Stimulated activated CD4-positive, alpha-beta T cell treated with anti-CD3 and anti-CD28 coated beads, Interleukin-15, amount 100 ng/mL, for 1 hour (primary cell): ENCODE data around the gene LPIN1.

Experiments
- DNase-seq, 2 donors: peaks; one replicate each; pipeline ENCODE4 v3.0.0-alpha.2; 2020; ENCODE audit warnings: low read depth in 1 of 2, low spot score in 1 of 2

The LPIN1 gene

DNA sequence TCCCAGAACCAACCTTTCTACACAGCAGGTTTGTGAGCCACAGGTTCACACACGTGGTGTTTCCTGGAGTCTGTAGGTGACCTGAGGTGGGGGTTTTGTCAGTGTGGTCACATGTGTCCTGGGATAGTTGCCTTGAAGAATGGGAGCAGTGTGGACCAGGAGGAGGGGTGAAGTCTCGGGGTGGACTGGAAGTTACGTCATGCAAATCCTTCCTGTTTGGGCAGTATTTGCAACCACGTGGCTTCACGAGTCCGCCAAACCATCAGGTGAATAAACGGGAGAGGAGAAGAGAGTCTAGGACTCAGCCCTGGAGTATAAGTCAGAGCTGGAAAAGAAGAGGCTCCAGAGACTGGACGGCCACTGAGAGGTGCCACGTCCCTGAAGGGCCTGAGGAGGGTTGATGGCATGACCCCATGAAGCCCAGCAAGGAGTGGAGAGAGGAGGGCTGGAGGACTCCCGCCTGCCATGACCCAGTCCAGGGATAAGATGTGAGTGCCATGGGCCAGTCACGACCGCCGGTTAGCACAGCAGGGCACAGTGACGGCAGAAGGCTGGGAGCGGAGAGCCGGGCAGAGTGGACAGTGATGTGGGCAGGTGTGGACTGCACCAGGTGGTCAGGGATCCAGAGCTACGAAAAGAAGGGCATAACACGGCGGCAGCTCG is 16.5 kb downstream of the LPIN1 start:
- no peak for DNase-seq

DNA sequence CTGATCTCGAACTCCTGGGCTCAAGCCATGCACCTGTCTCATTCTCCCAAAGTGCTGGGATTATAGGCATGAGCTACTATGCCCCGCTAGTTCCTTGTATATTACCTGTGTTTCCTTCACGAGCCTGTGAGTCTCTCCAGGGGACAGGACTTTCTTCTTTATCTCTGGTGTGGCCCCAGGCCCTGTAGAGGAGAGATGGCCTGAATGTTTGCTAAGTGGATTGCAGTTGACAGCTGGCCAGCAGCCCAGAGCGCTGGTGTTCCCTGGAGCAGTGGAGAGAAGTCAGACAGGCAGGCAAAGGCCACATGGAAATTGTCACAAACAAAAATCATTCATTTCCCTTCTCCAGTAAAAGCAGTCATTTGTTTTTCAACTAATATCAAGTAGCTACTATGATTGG is 17.9 kb downstream of the LPIN1 start:
- no peak for DNase-seq

DNA sequence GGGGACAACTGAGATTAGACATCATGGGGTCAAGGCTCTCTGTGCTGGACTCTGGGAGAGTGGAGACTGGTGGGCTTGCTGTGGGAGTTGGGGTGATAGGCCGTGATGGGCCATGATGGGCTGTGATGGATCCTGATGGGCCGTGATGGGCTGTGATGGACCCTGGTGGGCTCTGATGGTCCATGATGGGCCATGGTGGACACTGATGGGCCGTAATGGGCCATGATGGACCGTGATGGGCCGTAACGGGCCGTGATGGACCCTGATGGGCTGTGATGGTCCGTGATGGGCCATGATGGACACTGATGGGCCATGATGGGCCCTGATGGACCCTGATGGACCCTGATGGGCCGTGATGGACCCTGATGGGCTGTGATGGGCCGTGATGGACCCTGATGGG is 18.5 kb downstream of the LPIN1 start:
- no peak for DNase-seq

DNA sequence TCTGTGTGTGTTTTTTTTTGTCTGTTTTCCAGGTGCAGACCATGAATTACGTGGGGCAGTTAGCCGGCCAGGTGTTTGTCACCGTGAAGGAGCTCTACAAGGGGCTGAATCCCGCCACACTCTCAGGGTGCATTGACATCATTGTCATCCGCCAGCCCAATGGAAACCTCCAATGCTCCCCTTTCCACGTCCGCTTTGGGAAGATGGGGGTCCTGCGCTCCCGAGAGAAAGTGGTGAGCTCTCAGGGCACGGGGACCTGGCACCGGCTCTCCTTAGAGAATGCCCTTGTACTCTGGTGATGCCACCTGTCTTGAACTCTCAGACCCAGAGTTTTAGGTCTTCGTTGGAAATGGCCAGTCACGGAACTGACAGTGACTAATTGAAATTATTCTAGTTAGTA is 19.1 kb downstream of the LPIN1 start:
- no peak for DNase-seq

DNA sequence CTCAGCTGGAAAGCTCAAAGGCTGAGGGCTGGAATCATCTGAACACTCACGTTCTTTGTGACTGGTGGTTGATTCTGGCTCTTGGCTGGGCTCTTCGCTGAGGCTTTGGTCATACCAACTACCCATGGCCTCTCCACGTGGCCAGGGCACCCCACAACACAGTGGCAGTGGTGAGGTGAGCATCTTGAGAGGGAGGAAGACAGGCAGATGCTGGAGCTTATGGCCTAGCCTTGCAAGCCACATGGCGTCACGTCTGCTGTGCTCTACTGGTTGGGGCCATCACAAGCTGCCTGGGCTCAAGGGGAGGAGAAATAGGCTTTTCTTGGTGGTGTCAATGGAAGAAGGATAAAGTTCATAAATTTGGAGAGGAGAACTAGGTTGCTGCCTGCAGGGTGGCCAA is 19.6 kb downstream of the LPIN1 start:
- DNase-seq = no peak

DNA sequence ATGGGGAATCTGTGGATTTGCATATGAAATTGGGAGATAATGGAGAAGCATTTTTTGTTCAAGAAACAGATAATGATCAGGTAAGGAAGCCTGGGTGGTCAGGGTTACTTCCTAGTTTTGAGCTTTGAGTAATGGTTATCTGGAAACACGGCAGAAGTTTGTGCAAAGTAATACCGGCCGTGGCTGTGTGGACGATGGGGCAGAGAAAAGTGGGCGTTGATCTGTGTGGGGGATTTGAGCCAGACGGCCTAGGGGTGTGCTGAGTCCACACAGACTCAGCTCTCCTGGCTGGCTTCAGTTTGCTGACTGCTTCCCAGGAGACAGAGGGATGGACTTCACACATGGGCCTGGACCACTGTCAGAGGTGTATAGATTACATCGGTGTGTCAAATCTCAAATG is 21.3 kb downstream of the LPIN1 start:
- DNase-seq = no peak

DNA sequence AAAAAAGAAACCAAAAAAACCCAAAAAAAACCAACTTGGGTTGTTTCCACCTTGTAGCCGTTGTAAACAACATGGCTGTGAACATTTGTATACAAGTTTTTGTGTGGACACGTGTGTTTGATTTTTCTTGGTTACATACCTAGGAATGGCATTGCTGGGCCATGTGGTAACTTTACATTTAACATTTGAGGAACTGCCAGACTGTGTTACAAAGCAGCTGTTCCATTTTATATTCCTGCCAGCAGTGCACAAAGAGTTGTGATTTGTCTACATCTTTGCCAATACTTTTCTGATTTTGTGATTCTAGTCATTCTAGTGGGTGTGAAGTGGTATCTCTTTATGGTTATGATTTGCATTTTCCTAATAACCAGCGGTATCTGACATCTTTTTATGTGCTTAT is 22.5 kb downstream of the LPIN1 start:
- DNase-seq = no peak

DNA sequence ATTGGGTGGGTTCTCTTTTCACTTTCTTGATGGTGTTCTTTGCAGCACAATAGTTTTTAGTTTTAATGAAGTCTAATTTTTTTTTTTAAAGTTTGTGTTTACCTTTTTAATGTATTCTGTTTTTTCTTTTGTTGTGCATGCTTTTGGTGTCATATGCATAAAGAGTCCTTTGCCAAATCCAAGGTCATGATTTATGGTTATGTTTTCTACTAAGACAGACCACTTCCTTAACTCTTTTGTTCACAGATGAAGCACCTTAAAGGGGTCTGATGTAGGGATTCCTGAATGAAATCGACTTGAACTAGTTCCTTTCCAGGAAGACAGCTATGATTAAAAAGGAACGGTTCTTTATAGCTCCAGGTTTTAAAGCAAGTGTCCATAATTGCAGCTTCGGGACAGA is 23.1 kb downstream of the LPIN1 start:
- DNase-seq = no peak

DNA sequence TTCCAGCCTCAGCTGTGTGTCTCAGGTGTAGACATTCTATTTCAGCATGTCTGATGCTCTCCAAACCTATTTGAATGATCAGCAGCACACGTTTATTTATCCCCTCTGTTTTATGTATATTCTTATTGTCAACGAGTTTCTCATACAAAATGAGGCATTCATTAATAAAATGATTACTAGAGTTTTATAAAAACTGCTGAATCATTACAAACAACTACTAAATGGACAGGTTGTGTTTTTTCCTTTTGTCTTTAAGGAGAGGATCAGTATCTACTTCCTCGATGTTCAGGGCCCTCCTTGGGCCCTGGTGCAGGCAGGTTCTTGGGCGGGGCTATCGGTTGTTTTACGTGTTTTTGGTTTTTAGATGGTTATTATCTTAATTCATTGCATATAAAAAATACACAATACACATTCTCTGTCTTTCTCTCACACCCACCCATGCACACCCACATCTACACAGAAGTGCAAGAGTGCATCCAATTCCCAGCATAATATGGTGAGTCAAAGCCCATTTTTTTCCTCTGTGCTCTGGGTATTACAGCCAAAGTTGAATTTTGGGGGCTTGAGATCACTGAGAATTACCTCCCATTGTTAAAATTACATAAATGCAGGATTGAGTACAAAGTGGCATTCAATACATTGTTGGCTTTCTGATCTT is 24.2 kb downstream of the LPIN1 start:
- no peak for DNase-seq

DNA sequence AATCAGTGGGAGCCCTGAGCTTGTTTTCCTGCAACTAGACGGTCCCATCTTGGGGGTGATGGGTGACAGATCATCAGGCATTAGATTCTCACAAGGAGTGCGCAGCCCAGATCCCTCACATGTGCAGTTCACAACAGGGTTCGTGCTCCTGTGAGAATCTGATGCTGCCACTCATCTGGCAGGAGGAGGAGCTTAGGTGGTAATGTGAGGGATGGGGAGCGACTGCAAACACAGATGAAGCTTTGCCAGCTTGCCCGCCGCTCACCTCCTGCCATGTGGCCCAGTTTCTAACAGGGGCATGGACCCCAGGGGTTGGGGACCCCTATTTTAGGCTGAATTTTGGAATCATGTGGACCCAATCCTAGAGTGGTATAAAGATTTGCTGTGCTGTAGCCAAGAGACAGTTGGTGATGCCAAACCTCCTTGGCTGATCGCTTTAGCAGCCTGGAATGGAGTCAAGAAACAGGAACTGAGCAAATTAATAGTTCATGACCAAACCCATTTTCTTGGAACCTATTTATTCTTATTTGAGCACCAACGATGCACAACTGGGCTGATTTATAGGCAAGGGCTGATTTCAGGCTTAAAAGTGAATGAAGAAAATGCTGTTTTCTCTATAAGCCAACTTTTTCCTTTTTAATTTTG is 25.7 kb downstream of the LPIN1 start:
- DNase-seq = no peak

DNA sequence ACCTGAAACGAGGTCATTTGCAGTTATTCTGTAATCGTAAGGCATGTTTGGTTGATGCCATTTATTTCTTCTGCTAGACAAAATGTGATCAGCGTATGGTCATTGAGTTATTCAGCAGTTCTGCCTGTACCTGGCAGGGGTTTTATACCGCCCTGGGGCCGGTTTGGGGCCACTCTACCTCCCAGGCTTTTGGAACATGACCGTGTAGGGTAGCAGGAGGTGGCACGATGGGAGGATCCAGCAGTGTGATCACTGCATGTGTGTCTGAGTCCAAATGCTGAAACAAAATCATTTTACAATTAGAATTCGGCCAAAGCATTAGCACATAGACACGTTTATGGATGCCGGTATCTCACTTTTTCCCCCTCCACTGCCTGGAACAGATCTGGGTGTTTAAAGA is 26.7 kb downstream of the LPIN1 start:
- DNase-seq = no peak

DNA sequence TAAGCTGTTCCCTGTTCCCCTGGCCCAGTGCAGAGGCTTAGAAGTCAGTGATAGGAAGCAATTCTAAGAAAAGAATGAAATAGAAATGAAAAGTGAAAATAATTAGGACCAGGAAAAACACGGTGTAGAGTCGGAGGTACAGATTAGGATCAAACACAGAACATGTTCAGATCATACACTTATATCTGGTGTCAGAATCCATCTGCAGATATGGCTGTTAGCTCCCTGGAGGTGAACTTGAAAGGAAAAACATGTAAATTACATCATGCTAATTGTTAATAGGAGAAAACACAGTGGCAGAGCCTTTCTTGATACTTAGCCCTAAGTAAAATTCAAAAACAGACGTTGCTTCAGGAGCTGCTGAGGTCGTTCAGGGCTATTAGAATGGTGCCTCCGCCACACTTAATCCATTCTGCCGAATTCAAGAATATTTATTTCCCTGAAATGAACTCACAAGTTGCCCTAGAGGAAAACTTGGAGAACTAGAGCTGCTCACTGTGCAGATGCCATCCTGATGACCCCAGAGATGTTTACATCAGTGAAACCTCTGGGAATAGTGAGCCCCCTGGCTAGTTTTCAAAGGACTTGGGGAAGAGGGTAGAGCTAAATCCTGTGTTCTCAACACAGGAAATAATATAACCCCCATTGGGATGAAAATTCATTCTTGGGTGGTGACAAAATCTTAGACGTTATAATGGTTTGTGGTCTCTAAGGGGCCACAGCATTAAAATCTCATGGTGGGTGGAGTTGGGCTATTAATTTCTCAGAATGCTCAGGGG is 27.5 kb downstream of the LPIN1 start:
- DNase-seq = no peak

DNA sequence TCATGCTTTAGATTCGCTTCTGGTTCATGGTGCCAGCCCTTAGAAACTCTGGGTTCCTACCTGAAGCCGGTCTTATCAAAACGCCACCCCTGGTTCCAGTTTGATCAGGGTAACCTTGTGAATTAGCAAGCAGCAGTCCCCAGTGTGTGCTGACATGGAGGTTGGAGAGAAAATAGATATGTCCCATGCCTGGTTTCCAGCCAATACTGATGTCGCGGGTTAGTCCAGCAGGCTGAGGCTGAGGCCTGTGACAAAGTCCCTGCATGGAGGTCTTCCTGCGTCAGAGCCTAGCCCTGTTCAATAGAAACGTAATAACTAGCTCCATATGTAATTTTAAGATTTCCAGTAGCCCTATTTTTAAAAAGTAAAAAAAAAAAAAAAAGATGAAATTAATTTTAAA is 28.2 kb downstream of the LPIN1 start:
- DNase-seq = no peak

DNA sequence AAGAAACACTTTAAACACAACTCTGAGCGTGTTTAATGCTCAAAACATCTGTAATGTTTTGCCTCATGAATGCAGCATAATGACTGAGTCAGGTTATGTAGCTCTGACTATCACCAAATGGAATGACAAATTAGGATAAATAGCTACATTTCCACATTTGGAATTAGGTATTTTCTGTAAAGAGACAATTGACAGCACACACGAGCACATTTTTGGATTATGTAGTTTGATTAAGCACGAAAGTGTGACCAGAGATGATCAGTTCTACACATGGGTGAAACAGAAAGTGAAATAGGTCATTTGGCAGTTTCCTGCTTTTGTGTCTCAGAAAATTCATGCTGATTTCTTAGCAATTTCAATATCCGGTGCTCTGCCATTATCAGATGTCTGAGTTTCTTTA is 29.0 kb downstream of the LPIN1 start:
- DNase-seq = no peak

DNA sequence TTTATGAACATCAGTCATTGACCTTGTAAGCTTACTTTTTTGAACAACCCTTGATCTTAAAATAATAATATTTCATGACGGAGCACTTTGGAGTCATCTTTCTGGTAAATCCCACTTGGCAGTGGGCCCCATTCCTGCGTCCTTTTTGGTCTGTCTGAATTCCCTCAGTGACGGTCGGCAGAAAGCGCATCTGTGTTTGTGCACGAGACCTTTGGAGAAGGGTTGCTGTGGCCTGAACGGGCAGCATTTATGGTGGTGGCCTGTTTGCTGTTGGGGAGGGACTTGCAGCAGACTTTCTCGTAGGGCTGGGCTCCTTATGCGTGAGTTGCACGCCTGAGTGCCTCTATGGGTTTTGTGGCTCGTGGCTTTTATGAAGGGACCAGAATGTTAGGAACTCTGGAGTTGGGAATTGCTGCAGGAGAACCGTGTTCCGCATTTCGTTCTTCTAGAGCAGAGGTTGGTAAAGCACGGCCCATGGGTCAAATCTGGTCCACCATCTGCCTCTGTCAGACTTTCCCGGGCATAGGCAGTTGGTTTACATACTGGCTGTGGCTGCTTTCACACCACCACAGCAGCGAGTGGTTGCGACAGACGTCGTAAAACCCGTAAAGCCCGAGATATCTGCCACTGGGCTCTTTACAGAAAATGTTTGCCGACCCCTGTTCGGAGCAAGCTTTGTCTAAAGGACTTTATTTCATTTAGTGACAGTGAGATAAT is 30.8 kb downstream of the LPIN1 start:
- DNase-seq = no peak

DNA sequence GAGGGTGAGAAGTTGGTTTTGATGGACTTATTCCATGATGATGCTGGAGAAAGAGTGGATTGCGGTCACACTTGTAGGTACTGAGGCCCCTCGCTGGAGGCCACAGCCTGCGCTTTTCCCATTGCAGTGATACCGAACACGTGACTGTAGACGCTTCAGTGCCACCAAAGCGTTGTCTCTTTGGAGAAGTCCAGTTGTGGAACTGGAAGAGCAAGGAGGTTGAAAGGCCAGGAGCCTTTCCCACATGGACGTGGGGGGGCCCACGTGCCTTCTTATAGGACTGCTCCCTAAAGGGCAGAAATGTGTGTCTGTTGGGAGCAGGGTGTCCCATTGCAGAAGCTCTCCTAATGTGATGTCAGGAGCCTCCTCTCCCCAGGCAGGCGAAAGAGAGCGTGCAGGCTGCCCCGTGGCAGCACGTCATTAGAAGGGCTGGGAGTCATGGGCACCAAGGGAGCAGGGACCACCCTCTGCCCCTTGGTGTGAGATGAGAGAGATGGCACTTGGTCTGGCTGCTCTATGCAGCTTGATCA is 31.5 kb downstream of the LPIN1 start:
- DNase-seq = no peak

DNA sequence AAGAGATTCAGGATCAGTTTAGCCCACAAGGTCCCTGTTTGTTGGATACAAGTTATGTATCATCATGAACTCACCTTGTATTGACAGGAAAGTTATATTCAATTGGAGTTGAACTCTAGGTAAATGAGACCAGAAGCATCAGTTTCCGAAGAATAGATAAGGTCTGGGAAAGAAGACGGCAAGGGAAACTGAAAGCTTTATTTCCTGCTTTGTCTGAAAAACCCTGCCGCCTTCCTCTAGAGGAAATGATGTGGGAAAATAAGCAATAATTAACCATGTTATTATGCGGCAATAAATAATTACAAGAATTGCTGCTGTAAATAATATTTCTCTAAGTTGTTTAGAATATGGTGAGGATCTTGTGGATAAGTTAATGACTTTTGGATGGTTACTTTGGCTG is 32.0 kb downstream of the LPIN1 start:
- no peak for DNase-seq

DNA sequence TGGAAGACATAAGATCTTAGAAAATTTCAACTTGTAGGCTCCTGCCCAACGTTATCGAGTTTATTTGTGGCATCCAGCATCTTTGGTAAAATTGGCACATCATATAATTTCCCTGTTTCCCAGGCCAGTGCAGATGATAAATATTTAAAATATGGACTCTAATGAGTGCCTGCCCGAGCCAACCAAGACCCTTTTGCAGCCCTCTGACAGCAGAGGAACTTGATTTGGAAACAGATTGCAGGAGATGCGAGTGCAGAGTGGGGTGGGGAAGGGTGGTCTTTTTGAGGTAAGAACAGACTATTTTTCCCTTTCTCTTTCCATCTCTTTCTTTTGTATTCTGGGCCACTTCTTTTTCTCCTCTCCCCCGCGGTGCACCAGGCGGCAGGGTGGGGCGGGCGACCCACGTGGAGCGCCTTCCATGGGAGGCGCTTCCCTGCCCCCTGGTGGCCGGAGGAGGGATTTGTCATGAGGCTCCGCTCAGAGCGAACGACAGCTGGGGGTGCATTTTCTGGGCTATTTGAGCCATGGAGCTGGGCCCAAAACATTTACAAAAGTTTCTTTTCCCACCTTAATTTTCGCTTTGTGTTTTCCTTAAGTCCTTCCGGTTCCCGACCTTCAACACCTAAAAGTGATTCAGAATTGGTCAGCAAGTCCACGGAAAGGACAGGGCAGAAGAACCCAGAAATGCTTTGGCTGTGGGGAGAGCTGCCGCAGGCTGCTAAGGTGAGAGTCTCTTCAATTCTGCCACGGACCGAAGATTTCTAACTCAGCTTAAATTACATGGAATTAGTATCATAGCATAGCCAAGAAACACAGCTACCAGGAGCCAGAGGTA is 32.7 kb downstream of the LPIN1 start:
- DNase-seq = peak; percentile 78 to 87

DNA sequence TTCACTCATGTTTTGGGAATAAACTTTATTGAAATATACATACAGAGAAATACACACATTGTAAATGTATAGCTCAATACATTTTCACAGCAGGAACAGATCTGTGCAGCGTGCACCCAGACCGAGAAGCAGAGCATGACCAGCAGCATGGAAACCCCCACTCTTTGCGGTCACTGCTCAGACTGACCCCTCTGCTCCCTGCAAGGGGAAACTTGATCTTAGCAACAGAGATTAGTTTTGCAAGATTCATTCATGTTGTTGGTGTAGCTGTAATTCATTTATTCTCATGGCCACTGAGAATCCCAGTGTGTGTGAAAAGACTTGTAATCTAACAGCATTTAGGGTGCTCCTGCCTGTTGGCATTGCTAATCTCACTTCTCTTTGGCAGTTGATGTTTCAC is 35.2 kb downstream of the LPIN1 start:
- DNase-seq = no peak

DNA sequence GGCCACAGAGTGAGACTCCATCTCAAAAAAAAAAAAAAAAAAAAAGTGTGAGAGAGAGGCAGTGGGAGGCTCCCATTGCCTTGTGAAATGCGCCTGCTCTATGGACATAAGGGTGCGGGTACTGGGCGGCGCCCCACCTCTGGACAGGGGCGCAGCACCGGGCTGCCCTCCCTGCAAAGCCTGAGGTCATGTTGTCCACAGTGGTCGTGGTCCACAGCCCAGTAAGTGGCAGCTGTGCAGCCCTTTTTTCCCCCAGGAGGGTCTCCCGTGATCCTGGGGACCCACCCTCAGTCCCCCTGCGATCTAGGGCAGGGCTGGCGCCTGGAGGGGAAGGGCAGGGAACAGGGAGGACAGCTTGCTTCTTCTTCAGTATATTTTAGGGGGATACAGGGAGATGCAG is 37.8 kb downstream of the LPIN1 start:
- DNase-seq = no peak
